HG03064 (cell line): ENCODE data around the gene TENM4.
"Not testable (repeated sequence)": the region's sequence is repeated elsewhere in the genome, so short reads cannot be mapped to it uniquely, and the experiment has no call there.

Experiments
- ATAC-seq: cut with Tn5 transposase; IDR thresholded peaks from one replicate; pipeline ENCODE4 v1.9.1; 2021; ENCODE audit warnings: low read depth; ENCODE audit not compliant: unreplicated experiment

TENM4 gene

DNA sequence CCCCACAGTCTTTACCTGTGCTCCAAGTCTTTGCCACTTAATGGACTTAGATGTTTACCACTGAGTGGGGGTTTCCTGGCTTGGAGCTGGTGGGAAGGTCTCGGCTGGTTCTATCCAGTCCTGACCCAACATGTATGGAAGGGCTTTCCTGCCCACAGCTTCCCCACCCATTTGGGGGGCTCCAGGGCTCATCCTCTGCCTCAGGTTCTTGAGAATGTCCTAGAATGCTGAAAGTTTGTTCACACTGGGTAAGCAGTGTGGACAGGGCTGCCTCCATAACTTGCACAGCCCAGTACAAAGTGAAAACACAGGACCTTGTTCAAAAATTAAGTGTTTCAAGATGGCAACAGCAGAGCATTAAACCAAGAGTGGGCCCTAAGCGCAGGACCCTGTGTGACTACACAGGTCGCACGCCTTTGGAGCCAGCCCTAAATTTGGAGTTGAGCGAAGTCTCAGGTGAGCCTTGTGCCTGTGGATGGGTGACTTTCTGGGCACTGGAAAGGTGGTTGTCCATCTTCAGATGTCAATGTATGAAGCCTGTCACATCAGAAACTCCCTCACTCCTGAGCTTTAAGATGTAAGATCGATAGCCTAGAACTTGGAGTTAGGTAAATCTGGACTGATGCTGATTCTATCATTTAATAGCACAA, 793.4 kb downstream of the TENM4 start:
- no peak for ATAC-seq

DNA sequence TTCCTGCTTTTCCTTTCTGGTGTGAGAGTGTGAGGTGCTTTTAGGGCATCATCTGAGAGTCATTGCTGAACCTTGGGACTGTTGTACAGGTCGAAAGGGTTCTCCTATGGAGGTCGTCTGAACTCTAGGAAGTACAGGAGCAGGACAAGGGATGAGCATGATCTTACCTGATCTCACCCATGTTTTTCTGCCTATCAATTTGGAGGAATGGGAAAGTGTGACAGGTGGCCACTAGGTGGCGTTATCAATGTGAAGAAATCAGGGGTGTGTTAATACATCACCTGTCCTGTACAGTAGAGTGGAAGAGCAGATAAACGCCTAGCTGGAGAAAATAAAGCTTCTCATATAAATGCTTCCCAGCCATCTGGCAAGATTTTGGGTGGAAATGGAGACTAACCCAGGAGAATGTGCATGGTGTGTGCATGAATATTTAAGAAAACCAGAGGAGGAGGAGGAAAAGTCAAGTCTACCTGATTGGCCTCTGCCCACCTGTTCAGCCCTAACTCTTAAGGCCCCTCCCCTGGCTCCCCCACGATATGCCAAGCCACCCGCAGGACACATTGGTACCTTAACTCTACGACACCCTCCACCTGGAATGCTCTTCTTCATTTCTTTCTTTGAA, 794.2 kb downstream of the TENM4 start:
- no peak for ATAC-seq

- no peak for ATAC-seq
These were observed 795.3 kb downstream of the TENM4 start for GRCh38 chr11:78645226-78646202.

DNA sequence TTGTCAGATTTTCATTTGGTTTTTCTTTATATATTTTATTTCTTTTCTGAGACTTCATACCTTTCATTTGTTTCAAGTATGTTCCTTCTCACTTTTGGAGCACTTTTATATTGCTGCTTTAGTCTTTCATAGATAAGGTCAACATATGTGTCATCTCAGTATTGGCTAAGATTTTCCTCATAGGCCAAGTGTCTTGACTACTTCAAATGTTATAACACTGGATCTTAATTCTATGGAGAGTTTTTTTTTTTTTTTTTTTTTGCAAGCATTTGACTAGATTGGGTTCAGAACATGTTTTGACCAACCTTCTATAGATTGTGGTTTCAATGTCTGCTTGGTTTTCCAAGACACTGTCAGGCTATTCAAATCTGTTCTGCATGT, 797.2 kb downstream of the TENM4 start:
- ATAC-seq = no peak

DNA sequence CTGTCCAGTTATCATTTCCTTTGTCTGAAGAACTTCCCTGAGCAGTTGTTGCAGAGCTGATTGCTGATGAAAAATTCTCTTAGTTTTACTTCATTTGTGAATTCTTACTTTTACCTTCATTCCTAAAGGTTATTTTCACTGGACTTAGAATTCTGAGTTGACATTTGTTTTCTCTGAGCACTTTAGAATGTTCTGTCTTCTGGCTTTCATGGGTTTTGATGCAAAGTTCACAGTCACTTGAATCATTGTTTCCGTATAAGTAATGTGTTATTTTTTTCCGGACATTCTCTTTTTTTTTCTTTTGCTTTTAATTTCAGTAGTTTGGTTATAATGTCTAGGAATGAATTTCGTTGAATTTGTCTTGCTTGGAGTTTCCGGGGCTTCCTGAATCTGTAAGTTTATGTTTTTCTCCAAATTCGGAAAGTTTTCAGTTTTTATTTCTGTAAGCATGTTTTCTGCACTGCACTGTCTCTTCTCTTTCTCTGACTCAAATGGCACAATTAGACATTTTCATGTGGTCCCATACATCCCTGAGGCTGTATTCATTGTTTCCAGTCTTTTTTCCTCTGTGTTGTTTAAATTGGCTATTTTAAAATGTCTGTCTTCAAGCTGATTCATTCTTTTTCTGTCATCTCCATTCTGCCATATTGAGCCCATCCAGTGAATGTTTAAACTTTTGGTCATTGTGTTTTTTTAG, 797.7 kb downstream of the TENM4 start:
- no peak for ATAC-seq

GRCh38 chr11:78641541-78641940, 799.3 kb downstream of the TENM4 start:
- no peak for ATAC-seq

GRCh38 chr11:78638704-78639380, 802.0 kb downstream of the TENM4 start:
- ATAC-seq = no peak

- not testable (repeated sequence) for ATAC-seq
These were observed 803.3 kb downstream of the TENM4 start for GRCh38 chr11:78637527-78637926.

GRCh38 chr11:78635814-78636506, 804.9 kb downstream of the TENM4 start:
- no peak for ATAC-seq

GRCh38 chr11:78633516-78634310, 807.1 kb downstream of the TENM4 start:
- ATAC-seq = no peak

DNA sequence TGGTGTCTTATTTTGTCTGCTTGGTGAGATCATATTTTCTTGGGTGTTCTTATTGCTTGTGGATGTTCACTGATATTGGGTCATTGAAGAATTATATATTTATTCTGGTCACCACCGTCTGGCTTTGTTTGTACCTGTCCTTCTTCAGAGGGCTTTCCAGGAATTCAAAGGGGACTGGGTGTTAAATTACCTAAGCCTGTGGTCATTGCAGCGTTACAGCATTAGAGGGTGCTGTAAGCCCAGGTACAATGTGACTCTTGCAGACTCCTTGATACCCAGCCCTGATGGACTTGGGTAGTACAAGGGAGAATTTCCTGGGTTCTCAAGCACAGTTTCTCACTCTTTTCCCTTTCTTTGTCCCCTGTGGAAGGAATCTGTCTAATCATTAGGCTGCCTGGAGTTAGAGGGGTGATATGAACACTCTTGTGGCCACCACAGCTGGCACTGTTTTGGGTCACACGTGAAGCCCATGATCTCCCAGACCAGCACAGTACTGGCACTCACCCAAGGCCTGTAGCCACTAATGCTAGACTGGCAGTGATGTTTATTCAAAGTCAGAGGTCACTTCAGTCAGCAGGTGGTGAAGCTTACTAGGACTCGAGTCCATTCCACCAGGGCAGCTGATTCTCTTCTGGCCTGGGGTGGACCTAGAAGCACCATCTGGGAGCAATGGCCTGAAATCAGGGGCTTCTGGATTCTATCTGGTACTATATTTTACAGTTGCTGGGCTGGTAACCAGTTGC, 810.1 kb downstream of the TENM4 start:
- no peak for ATAC-seq

DNA sequence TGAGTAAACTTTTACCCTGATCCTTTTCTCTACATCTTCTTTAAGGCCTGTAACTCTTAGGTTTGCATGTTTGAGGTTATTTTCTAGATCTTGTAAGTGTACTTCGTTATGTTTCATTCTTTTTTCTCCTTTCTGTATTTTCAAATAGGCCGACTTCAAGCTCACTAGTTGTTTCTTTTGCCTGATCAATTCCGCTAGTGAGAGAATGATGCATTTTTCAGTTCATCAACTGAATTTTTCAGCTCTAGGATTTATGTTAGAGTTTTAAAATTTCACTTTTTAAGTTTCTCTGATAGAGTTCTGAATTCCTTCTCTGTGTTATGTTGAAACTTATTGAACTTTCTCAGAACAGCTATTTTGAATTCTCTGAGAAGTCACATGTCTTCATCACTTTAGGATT, 810.7 kb downstream of the TENM4 start:
- ATAC-seq = no peak

- no peak for ATAC-seq
These were observed 818.2 kb downstream of the TENM4 start for GRCh38 chr11:78622666-78623065.

DNA sequence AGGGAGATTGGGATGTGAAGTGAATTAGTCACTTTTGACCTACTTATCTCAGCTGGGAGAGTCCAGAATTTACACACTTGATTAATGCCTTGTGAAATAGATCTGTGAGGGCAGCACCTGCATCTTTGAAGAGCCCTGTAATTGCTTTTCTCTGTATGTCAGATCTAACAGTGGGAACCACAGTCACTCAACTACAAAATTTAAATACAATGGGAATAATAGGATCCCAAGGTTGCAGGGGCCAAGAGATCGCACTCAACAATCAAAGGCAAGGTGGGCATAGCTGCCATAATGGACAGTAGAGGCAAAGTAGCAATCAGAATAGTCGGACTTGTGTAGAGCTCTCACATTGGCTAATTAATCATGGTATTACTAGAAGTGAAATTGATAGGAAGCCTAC, 820.7 kb downstream of the TENM4 start:
- no peak for ATAC-seq

- no peak for ATAC-seq
These were observed 825.1 kb downstream of the TENM4 start for GRCh38 chr11:78615724-78616123.

GRCh38 chr11:78613378-78613813, 827.4 kb downstream of the TENM4 start:
- ATAC-seq = no peak

DNA sequence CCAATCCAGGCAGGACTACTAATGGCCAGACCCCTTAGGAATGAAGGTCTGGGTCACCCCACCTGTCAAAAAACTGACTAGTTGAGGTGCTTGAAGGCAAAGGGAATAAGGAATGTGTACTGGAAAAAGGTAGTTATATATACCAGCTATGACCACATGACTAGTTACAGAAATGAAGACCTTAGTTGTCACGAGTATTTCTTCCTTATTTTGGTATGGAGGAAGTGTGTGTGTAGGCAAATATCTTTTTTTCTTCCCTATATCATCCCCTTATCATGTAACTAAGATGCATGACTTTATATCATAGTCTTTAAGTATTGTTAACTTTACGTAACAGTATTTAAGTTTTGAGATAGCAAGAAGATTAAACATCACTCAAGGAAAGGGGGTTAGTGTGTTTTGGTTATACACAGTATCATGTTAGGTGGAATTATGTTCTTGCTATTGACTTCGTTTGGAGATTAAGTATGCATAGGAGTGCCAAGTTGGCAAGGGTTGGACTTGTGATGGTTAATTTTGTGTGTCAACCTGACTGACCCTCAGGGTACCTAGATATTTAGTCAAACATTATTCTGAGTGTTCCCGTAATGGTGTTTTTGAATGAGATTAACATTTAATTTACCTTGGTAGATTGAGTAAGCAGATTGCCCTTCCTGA, 828.0 kb downstream of the TENM4 start:
- no peak for ATAC-seq

DNA sequence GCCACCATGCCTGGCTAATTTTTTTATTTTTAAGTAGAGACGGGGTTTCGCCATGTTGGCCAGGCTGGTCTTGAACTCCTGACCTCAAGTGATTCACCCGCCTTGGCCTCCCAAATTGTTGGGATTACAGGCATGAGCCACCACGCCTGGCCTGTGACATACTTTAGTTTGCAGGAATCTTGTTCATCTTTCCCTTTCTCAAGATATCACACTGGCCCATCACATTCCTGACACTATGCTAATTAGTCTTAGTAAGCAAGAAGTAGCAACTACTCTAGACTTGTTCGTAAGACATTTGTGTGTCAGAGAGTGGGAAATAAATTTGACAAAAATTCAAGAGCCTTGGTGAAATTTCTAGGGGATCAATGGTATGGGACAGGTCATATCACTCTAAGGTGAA, 831.5 kb downstream of the TENM4 start:
- ATAC-seq = not testable (repeated sequence)
